ENCODE measurements around the gene ARAP1. TPM values are rescaled to one million over a fixed set of nuclear protein-coding genes. Genes with fewer than 3 reads are reported as not detected.

The ARAP1 gene
- total and polyA plus RNA-seq, 2 of the 8 experiments (the other 6 are each of a cell fraction or from before 2014, with no cell fraction given), result 25.7 to 61.6 TPM

- Histone ChIP-seq H4K91ac (replicated peaks; ENCODE audit: insufficient read length, low read length) (no peak overlapping the region), H3K4me3 (ENCODE audit: extremely low read depth in 1 of 4, insufficient read depth in 2 of 4, low read depth in 3 of 4, low read length in 4 of 4) (no peak overlapping the region), H2BK20ac (ENCODE audit: low read length) (no peak overlapping the region), H3K23ac (ENCODE audit: insufficient read length) (no peak overlapping the region), H2AK5ac (ENCODE audit: low read depth, low read length) (no peak overlapping the region), H2BK5ac (ENCODE audit: low read depth, low read length) (peak overlapping the region; percentile 90; the same call in 1 of the 2 replicates), H3K79me2 (ENCODE audit: control insufficient read depth in 1 of 2, insufficient read depth in 2 of 2, low read length in 2 of 2) (peaks cover 0 to 40% of the 10 kb centered on the region in 2 experiments; a peak in 2 of 4 replicates), H2AFZ (ENCODE audit: low read length) (no peak overlapping the region), H3K18ac (ENCODE audit: extremely low read depth, low read length) (no peak overlapping the region), H2BK12ac (ENCODE audit: low read depth, low read length) (no peak overlapping the region), H3K56ac (replicated peaks; ENCODE audit: insufficient read length, low read depth, low read length) (no peak overlapping the region), H4K20me1 (replicated peaks in 1 of 2; ENCODE audit: control insufficient read depth in 1 of 2, insufficient read depth in 2 of 2, low read length in 2 of 2) (peaks cover 9 to 27% of the 10 kb centered on the region in 2 experiments), H3K4me1 (replicated peaks in 1 of 4; ENCODE audit: control insufficient read depth in 3 of 4, insufficient read depth in 4 of 4, low read length in 3 of 4) (peaks cover 0 to 9% (median 5%) of the 10 kb centered on the region in 4 experiments; a peak in 3 of 7 replicates), H2BK15ac (ENCODE audit: low read length) (no peak overlapping the region), H3K14ac (ENCODE audit: insufficient read length) (no peak overlapping the region), H3K23me2 (ENCODE audit: low read depth, low read length) (no peaks in the 10 kb centered on the region), H4K5ac (ENCODE audit: insufficient read length, low read depth, low read length) (no peak overlapping the region), H3K27ac (ENCODE audit: low read depth, low read length) (0 out of 2 replicates have a peak overlapping the region, but pooled peaks have one; percentile 66), H3K36me3 (ENCODE audit: control insufficient read depth in 2 of 4, insufficient read depth in 4 of 4, low read length in 3 of 4) (peaks cover 0 to 9% (median 0%) of the 10 kb centered on the region in 4 experiments; a peak in 4 of 8 replicates), H3K9me3 (ENCODE audit: insufficient read depth in 2 of 2, low read depth in 1 of 2, low read length in 1 of 2) (no peaks in the 10 kb centered on the region), H3K4ac (replicated peaks; ENCODE audit: insufficient read length, low read depth, low read length) (no peak overlapping the region), H3K9ac (replicated peaks in 1 of 4; ENCODE audit: extremely low read depth in 1 of 4, low read depth in 3 of 4, low read length in 3 of 4) (peak overlapping the region in 1 of 4 experiments; percentile 30; a peak in 1 of 7 replicates), H3K27me3 (replicated peaks in 1 of 4; ENCODE audit: control insufficient read depth in 3 of 4, extremely low read depth in 1 of 4, insufficient read depth in 3 of 4, low read length in 3 of 4) (no peaks in the 10 kb centered on the region), H4K8ac (ENCODE audit: extremely low read depth, insufficient read depth, low read length) (no peak overlapping the region), H3K4me2 (ENCODE audit: insufficient read depth in 1 of 2, low read depth in 2 of 2, low read length in 2 of 2) (no peak overlapping the region), H2BK120ac (replicated peaks; ENCODE audit: low read depth, low read length) (no peak overlapping the region), H3K79me1 (ENCODE audit: low read depth, low read length) (peaks cover 19% of the 10 kb centered on the region; the same call in 1 of the 2 replicates)
- WGBS, 2 experiments (ENCODE audit: extremely low coverage in 1 of 2, insufficient coverage in 1 of 2, insufficient read length in 1 of 2, insufficient replicate concordance in 2 of 2, low coverage in 1 of 2, low lambda C conversion rate in 2 of 2, missing lambda C conversion rate in 1 of 2), result 92% methylated on average over 13 of the region's 13 CpGs; no CpG with 5 or more reads in 1 of the 2 experiments
- no peak for TF ChIP-seq HDAC2 (IDR thresholded peaks at IDR 0.05; ENCODE audit: borderline replicate concordance in 1 of 2, low read depth in 2 of 2, low read length in 2 of 2)
- TF ChIP-seq RBBP5 (IDR thresholded peaks at IDR 0.05; ENCODE audit: borderline replicate concordance, low read depth, low read length), result no peak
- TF ChIP-seq JUND (IDR thresholded peaks at IDR 0.05; ENCODE audit: low read length), result no peak
- no peak for TF ChIP-seq JUN (IDR thresholded peaks at IDR 0.05; ENCODE audit: low read depth, low read length)
- ChIA-PET CTCF (ENCODE audit: partially characterized antibody) (interaction anchor here (0.6 to 2.4 kb wide), 5 partner anchors 10 to 457 kb away, joined by 3 to 10 read pairs (median 4); no protein-coding TSS in a partner anchor), POLR2A (ENCODE audit: partially characterized antibody) (interaction anchor here (1.5 kb wide), 1 partner anchor 15 kb away, joined by 3 read pairs; no protein-coding TSS in a partner anchor)
- no peak for DNase-seq (ENCODE audit: low read depth in 1 of 2, low spot score in 2 of 2)
- FAIRE-seq, result no peak
Measured at GRCh38 chr11:72721689-72722049, 30.5 kb downstream of the ARAP1 start.

Data from H1 (cell line).